Activated naive CD4-positive, alpha-beta T cell treated with anti-CD3 and anti-CD28 coated beads, Interleukin-2, amount 50 U/mL, for 24 hours (primary cell): ENCODE data around the gene ABCA13.

Experiments
- H3K27ac Mint-ChIP-seq: one replicate; pipeline ENCODE4 v1.8.0; 2021; ENCODE audit warnings: mild to moderate bottlenecking, mixed read lengths
- H3K27me3 Mint-ChIP-seq: one replicate; pipeline ENCODE4 v1.8.0; 2021; ENCODE audit warnings: mixed read lengths
- H3K36me3 Mint-ChIP-seq: one replicate; pipeline ENCODE4 v1.8.0; 2021; ENCODE audit warnings: mixed read lengths
- H3K4me1 Mint-ChIP-seq: one replicate; pipeline ENCODE4 v1.8.0; 2021; ENCODE audit warnings: mixed read lengths
- H3K4me3 Mint-ChIP-seq: one replicate; pipeline ENCODE4 v1.8.0; 2021; ENCODE audit warnings: mild to moderate bottlenecking, mixed read lengths
- H3K9me3 Mint-ChIP-seq: one replicate; pipeline ENCODE4 v1.8.0; 2021; ENCODE audit warnings: mixed read lengths

Gene ABCA13

DNA sequence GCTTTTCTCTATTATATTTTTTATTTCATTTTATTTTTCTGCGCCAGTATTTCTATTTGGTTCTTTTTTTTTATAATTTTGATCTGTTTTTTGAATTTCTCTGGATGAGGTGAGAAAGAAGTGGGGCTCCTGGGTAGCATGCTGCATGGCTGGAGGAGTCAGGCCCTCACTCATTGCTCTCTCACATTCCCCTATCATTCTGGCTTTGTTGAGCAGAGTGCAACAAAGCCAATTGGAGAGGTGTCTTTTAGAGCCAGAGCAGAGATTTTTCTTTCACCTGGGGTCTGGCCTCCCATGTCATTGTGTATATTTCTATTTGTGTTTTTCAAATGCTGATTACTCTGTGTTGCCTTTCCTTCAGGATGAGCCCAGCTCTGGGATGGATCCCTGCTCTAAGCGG lies 423.1 kb downstream of the ABCA13 start:
- Mint-ChIP-seq H3K27me3 (no peaks in the 10 kb centered on the region), H3K9me3 (no peaks in the 10 kb centered on the region), H3K4me3 (no peak overlapping the region), H3K4me1 (no peaks in the 10 kb centered on the region), H3K36me3 (no peaks in the 10 kb centered on the region), H3K27ac (no peak overlapping the region)

DNA sequence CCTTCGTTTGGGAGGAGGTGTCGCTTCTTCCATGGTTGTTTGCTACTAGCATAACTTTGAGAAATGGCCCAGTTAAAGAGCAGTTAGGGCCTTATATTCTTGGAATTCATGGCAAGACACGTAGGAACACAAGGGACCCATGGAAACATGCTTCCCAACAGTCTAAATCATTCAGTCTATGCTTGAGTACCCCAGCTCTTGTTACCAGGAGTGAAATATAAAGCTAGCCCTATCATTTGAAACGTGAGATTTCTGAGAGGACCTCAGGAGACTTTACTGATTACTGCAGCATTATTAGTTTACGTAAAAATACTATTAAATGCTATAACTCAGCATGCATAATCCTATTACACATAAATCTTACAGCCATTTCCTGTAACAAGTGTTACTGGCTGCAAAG lies 424.5 kb downstream of the ABCA13 start:
- Mint-ChIP-seq H3K9me3 (no peaks in the 10 kb centered on the region), H3K4me1 (no peaks in the 10 kb centered on the region), H3K4me3 (no peak overlapping the region), H3K36me3 (no peaks in the 10 kb centered on the region), H3K27me3 (no peaks in the 10 kb centered on the region), H3K27ac (no peak overlapping the region)

DNA sequence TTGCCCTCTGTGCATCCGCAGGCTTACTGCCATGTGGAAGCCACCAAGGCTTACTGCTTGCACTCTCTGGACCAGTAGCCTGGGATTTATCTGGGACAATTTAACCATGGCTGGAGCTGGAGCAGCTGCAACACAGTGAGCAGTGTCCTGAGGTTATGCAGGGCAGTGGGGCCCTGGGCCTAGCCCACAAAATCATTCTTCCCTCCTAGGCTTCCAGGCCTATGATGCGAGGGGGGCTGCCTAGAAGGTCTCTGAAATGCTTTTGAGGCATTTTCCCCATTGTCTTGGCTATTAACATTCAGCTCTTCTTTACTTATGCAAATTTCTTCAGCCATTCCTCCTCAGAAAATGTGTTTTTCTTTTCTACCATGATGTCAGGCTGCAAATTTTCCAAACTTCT lies 439.4 kb downstream of the ABCA13 start:
- H3K27me3 Mint-ChIP-seq, result no peaks in the 10 kb centered on the region
- peaks cover 3% of the 10 kb centered on the region for H3K9me3 Mint-ChIP-seq
- no peak overlapping the region for H3K4me3 Mint-ChIP-seq
- H3K36me3 Mint-ChIP-seq, result no peaks in the 10 kb centered on the region
- no peak overlapping the region for H3K27ac Mint-ChIP-seq
- no peaks in the 10 kb centered on the region for H3K4me1 Mint-ChIP-seq

DNA sequence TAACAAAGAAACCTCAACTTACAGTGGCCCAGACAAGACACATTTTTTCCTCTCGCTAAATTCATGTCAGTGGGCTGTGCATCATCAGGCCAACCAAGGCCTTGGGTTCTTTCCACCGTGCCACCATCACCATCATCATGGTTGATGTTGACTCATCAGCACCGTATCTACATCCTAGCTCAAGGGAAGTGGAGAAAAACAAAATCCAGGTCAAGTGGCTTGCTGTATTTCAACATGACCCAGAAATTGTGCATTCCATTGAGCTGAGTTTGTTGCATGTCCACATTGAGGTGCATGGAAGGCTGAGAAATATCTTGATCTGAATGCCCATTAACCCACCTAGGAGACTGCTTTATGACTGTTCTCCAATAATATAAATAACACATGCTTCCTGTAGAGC lies 440.7 kb downstream of the ABCA13 start:
- Mint-ChIP-seq H3K27ac (no peak overlapping the region), H3K4me3 (no peak overlapping the region), H3K4me1 (no peaks in the 10 kb centered on the region), H3K27me3 (no peaks in the 10 kb centered on the region), H3K36me3 (no peaks in the 10 kb centered on the region), H3K9me3 (no peaks in the 10 kb centered on the region)

DNA sequence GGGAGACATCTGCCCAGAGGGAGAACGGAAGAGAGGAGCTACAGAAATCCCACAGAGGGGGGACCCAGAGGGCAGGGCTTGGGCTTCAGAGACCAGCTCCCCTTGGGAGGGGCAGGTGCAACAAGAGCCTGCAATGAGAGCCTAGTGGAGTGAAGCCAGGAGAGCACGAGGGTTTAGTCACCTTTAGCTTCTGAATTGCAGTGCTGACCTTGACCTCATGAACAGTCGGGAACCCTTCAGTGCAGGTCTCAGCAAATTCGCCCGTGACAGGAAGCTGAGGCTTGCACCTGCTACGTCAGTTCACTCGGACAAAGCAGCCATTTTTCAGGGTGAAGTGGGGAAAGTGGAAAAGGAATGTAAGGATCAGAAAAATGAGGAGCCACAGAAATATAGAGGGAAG lies 446.2 kb downstream of the ABCA13 start:
- Mint-ChIP-seq H3K9me3 (no peaks in the 10 kb centered on the region), H3K4me3 (no peak overlapping the region), H3K27me3 (no peaks in the 10 kb centered on the region), H3K36me3 (no peaks in the 10 kb centered on the region), H3K4me1 (no peaks in the 10 kb centered on the region), H3K27ac (no peak overlapping the region)

DNA sequence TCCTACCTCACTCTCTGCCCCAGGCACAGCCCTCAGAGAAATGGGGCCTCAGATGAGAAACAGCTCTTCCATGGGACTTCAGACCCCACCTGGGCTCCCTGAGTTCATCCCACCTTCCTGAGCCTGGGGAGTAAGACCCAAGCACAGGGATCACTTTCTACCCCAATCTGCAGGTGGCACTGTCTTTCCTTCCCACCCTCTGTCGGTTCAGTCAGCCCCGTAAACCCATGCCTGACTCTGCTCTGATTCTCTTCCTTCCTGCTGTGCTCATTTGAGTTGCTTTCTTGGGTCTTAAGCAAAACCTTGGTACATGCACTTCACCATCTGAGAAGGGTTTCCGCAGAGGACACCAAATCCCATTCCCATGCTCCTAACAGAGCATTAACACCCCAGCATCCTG lies 446.7 kb downstream of the ABCA13 start:
- Mint-ChIP-seq H3K27me3 (no peaks in the 10 kb centered on the region), H3K27ac (no peak overlapping the region), H3K4me1 (no peaks in the 10 kb centered on the region), H3K4me3 (no peak overlapping the region), H3K9me3 (no peaks in the 10 kb centered on the region), H3K36me3 (no peaks in the 10 kb centered on the region)

DNA sequence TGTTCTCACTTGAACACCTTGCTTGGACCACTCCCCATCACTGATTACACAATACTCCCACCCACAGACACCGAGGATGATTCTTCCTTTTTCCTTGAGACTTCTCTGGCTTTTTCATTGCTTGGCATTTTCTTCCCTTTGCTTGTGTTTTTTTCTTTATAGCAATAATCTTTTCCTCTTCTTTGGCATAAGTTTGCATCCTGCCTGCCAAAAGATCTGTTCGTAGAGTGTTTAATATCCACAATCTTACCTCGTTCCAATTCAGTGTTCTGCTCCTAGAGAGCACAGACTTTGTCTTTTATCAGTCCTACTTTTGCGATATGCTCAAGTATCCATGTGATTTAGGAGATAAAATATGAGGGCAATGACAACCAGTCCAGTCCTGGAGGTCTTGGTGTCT lies 449.8 kb downstream of the ABCA13 start:
- Mint-ChIP-seq H3K27ac (no peak overlapping the region), H3K36me3 (no peaks in the 10 kb centered on the region), H3K9me3 (no peaks in the 10 kb centered on the region), H3K4me1 (no peaks in the 10 kb centered on the region), H3K4me3 (no peak overlapping the region), H3K27me3 (no peaks in the 10 kb centered on the region)

DNA sequence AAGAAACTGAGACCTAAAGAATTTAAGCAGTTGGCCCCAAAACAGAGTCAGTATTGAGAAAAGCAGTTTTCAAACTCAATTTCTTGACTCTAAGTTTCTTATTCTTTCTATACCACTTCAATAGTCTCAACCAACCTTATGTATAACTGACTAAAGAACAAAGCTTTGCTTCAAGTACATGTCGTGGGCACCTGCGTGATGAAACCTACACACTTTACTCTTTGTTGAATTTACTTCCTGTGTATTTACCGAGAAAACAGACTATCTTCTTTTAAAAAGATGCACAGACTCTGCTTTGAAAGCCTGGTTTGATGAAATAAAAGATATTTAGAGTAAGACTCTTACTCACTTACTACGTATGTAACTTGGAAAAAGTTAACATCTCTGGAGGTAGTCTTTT lies 455.9 kb downstream of the ABCA13 start:
- peaks cover 2% of the 10 kb centered on the region for H3K9me3 Mint-ChIP-seq
- no peaks in the 10 kb centered on the region for H3K36me3 Mint-ChIP-seq
- no peaks in the 10 kb centered on the region for H3K4me1 Mint-ChIP-seq
- H3K27me3 Mint-ChIP-seq, result no peaks in the 10 kb centered on the region
- H3K27ac Mint-ChIP-seq, result no peak overlapping the region
- no peak overlapping the region for H3K4me3 Mint-ChIP-seq

DNA sequence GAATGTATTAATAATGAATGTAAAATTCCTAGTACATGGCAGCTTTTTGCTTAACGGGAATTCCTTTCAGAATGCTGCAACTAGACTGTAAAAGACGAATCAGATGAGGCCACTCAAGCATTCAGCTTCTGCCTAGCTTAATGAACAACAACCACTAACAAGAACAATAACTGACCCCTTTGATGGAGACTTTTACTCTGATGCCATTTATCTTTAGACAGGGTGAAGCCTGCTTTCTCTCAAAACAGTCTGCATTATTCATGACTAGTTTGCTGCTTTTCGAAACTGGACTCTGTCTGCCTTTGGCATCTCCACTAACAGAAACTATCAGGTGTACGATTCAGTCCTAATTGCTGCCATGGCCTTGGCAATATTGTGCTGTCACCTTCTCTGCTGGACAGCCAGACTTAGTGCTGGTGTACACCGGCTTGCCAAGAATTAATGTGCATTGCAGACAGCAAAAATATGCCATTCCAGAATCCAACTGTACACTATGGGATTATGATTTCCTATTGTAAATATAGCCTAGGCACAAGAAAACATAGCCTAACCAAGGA lies 457.6 kb downstream of the ABCA13 start:
- H3K4me1 Mint-ChIP-seq, result no peaks in the 10 kb centered on the region
- H3K4me3 Mint-ChIP-seq, result no peak overlapping the region
- peaks cover 3% of the 10 kb centered on the region for H3K9me3 Mint-ChIP-seq
- H3K36me3 Mint-ChIP-seq, result no peaks in the 10 kb centered on the region
- no peak overlapping the region for H3K27ac Mint-ChIP-seq
- no peaks in the 10 kb centered on the region for H3K27me3 Mint-ChIP-seq

DNA sequence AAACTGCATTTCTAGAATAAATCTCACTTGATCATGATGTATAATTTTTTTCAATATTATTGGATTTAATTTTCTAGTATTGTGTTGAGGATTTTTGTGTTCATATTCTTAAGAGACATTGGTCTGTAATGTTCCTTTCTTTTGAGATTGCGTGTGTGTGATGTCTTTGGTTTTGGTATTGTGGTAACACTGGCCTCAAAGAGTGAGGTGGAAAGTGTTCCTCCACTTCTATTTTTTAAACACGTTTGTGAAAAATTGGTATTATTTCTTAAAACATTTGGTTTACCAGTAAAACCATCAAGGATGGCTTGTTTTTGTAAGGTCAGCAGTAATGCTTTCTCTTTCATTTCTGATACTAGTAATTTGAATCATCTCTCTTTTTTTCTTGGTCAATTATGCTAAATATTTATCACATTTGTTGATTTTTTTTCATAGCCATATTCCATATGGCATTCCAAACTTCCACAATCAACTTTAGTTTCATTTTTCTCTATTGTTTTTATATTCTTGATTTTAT lies 462.9 kb downstream of the ABCA13 start:
- Mint-ChIP-seq H3K4me1 (no peaks in the 10 kb centered on the region), H3K36me3 (no peaks in the 10 kb centered on the region), H3K27me3 (no peaks in the 10 kb centered on the region), H3K27ac (no peak overlapping the region), H3K4me3 (no peak overlapping the region), H3K9me3 (peaks cover 3% of the 10 kb centered on the region)

DNA sequence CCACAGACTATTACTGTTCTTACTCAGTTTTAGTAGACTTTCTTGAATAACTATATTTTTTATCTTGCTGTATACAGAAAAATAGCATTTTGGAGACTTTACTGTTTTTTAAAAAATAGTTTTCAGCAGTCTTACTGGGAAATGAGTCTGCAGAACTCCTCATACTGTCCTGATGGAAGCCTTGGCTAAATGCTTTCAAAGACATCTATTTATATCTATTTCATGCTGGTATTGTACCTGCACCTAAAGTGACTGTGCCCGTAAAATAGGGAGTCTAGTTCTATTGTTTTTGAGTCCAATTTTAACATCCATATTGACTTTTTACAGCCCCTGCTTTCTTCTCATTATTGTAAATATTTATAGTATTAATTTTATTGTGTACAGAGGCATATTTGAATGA lies 464.5 kb downstream of the ABCA13 start:
- Mint-ChIP-seq H3K36me3 (no peaks in the 10 kb centered on the region), H3K4me3 (no peak overlapping the region), H3K27me3 (no peaks in the 10 kb centered on the region), H3K4me1 (no peaks in the 10 kb centered on the region), H3K27ac (no peak overlapping the region), H3K9me3 (peaks cover 3% of the 10 kb centered on the region)

DNA sequence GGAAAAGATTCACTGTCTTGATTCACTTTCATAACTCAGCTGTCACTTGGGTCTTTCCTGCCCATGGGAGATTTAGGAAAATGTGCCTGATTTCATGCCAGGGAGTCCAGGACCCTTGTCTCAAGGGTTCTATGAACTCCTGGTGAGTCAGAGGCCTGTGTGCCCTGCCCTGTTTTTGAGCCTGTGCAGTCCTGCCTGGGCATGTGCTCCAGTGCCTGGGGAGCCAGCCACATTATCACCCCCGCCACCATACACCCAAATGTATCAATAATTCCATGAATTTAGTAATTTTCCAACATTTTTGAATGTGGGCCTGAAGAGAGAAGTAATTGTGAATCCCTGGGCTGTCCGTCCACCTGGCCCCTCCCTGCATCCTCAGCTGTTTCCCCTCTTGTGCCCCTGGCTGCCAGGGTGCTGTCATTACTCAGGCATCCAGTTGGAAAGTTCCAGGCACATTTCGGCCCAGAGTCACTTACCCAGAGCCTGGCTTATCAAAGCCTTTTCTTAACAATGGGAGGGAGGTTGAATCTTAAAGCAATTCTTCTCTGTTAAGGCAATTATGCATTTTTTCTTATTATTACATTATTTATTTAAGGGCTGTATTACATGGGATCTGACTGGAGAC lies 465.2 kb downstream of the ABCA13 start:
- H3K36me3 Mint-ChIP-seq, result no peaks in the 10 kb centered on the region

DNA sequence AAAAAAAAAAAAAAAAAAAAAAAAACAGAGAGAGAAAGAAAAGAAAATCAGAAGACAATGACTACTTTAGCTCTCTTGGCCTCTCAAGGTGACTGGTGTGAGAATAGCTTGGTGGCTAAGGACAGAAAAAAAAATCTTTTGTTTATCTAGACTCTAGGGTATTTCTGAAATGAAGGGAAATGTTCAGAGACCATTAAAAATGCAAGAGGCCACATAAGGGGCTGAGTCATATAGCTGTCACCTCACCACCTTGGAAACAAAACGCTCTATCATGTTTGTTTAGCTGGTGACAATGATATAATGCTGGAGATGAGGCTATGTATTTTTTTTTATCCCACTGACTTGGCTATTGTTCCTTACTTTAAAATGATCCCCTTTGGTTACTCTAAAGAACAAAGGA lies 466.1 kb downstream of the ABCA13 start:
- Mint-ChIP-seq H3K27ac (no peak overlapping the region), H3K4me3 (no peak overlapping the region), H3K4me1 (no peaks in the 10 kb centered on the region), H3K9me3 (no peaks in the 10 kb centered on the region), H3K36me3 (no peaks in the 10 kb centered on the region), H3K27me3 (no peaks in the 10 kb centered on the region)

More for the DNA sequence above, 465.2 kb downstream of the ABCA13 start:
- no peak overlapping the region for H3K4me3 Mint-ChIP-seq
- H3K27ac Mint-ChIP-seq, result no peak overlapping the region
- H3K9me3 Mint-ChIP-seq, result peaks cover 3% of the 10 kb centered on the region
- H3K27me3 Mint-ChIP-seq, result no peaks in the 10 kb centered on the region
- H3K4me1 Mint-ChIP-seq, result no peaks in the 10 kb centered on the region

DNA sequence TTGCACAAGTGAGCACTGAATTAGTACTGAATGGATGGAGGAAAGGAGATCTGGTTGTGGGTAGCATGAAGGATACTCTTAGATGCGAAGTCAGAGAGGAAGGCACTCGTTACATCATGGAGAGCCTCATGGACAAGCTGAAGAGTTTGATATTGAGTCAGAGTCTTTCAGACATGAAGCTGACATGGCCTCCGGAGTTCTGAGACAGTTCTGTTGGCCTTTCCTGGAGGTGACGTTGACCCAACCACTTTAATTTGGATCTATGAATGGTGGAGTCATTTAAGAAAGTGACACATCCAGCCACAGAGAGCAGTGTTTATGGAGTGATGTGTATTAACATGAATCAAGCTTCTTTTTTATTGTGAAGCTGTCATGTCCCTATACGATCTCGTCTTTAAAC lies 466.8 kb downstream of the ABCA13 start:
- Mint-ChIP-seq H3K36me3 (no peaks in the 10 kb centered on the region), H3K27me3 (no peaks in the 10 kb centered on the region), H3K9me3 (no peaks in the 10 kb centered on the region), H3K4me1 (no peaks in the 10 kb centered on the region), H3K27ac (no peak overlapping the region), H3K4me3 (no peak overlapping the region)

DNA sequence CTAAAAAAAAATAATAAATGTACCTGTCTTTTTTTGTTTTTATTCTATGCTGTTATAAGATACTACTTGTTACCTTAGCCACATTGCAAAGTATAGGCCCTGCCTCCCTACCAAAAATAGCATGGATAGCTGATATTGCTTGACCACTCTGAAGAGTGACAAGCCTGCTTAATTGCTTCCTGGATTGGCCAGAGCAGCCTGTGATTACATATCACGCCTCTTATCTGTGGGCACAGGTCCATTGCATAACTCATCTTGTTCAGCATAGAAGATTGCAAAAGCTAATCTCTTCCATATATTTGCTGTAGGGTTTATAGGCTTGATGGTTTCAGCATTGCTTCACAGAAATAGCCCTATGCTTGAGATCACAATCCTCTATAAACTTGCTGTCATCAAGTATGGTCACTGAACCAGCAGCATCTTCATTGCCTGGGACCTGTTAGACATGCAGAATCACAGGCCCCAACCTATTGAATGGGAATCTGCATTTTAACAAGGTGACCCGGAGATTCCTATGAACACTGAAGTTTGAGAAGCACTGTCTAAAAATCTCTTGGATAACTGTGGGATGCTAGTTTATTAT lies 472.3 kb downstream of the ABCA13 start:
- Mint-ChIP-seq H3K36me3 (no peaks in the 10 kb centered on the region), H3K4me1 (no peaks in the 10 kb centered on the region), H3K9me3 (no peaks in the 10 kb centered on the region), H3K4me3 (no peak overlapping the region), H3K27ac (no peak overlapping the region), H3K27me3 (no peaks in the 10 kb centered on the region)

DNA sequence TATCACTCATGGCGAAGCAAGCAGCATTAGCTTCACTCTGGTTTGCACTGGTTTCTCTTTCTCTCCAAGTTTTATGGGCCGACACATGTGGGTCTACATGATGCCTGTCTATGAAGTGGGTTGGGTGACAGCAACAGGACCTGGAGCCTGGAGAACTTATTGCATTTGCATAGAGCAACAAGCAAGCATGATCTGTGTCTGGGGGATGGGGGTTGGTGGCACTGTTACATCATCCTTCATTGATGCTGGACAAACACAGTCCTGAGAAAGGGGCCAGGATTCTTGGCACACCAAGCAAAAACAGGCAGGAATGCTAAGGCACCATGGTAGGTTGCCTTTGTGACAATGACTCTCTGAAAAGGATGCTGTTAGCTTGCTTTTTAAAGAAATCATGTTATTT lies 486.9 kb downstream of the ABCA13 start:
- Mint-ChIP-seq H3K36me3 (no peaks in the 10 kb centered on the region), H3K27ac (no peak overlapping the region), H3K4me1 (no peaks in the 10 kb centered on the region), H3K27me3 (peaks cover 2% of the 10 kb centered on the region), H3K4me3 (no peak overlapping the region), H3K9me3 (no peaks in the 10 kb centered on the region)
